Hematopoietic multipotent progenitor cell (in vitro differentiated cells): ENCODE measurements around the gene IGSF1. TPM values are rescaled to one million over a fixed set of nuclear protein-coding genes. Genes with fewer than 3 reads are reported as not detected.
"Not testable (repeated sequence)": the region's sequence is repeated elsewhere in the genome, so short reads cannot be mapped to it uniquely, and the experiment has no call there.

Experiments used
- DNase-seq, 3 donors: peaks; one replicate each; pipeline ENCODE4 v3.0.0-alpha.2; 2011 to 2015; ENCODE audit warnings: low read depth in 2 of 3, low spot score in 2 of 3
- total RNA-seq: library from RNA; depleted of rRNA; stranded (reverse); fragments of >200 nt; gene quantifications from one replicate; pipeline ENCODE4 v1.2.3, GENCODE V29; 2012

Gene IGSF1
- total RNA-seq, 1 donor, result under 0.01 TPM

- DNase-seq, result no peak
These were observed 16.1 kb downstream of the IGSF1 start for GRCh38 chrX:131273011-131273410.

DNA sequence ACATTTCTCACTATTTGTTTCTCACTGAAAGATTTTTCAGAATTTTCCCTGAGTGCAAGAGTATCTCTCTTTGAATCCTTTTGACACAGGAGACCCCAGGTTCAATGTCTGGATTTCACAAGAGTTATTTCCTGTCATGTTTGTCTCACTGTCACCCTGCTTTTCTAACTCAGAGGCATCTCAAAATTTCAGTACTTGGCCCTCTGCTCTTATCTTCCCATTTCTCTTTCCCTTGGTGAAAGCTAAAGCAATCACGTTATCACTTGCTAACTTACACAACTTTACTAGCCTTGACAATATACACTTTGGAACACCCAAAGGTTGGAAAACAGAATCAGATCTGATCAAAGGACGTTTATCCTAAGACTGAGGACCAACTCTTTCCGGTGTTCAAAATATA is 17.3 kb downstream of the IGSF1 start:
- DNase-seq, result no peak

GRCh38 chrX:131271274-131271673 is 17.8 kb downstream of the IGSF1 start:
- no peak for DNase-seq

DNA sequence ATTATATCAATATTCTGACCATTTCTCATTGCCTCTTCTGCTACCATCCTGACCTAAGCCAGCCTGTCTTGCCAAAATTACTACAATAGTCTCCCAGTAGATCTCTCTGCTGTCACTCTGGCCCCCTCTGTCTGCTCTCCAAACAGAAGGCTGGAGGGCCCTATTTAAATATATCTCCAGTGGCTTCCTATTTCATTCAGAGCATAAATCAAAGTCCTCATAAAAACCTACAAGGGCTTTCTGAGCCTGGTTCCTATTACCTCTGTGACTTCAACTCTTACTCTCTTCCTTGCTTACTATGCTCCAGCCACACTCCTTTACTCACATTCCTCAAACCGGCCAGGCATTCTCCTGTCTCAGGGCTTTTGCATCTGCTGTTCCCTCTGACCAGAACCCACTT is 19.0 kb downstream of the IGSF1 start:
- no peak for DNase-seq

DNA sequence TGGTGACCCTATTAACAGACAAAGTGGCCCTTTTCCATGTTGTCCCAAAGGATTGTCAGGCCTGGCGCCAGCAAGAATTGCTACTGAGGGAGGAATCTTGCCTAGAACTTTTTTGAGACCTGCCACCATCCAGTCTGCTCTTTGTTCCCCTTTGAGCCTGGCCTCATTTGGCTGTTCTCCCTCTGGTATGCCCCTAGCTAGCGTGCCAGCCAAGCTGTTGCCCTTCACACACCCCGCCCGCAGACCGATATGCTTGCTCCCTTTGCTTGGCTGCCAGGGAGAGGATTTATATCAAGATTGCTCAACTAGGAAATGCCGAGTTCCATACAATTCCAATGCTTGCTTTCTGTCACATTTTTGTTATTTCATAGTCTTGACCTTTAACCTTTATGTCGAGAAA is 24.4 kb downstream of the IGSF1 start:
- DNase-seq, result no peak

DNA sequence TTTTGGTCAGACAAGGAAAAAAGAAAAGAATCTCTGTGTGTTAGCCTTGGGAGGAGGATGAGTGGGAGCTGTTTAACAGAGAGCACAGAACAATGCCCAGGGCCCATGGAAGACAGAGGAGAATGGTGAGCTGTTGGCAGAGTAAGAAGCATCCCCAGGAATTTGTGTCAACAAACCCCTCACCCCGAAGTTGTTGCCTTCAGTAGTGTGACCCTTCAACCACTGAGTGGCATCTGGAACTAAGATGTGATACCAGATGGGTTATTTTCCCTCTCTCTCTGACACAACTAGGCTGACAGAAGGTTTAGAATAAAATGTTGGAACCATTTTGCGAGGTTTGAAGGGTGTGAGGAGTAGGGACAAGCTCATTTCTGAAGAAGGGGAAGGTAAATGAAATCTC is 25.1 kb downstream of the IGSF1 start:
- no peak for DNase-seq

GRCh38 chrX:131262738-131263679 is 26.1 kb downstream of the IGSF1 start:
- DNase-seq, result no peak

DNA sequence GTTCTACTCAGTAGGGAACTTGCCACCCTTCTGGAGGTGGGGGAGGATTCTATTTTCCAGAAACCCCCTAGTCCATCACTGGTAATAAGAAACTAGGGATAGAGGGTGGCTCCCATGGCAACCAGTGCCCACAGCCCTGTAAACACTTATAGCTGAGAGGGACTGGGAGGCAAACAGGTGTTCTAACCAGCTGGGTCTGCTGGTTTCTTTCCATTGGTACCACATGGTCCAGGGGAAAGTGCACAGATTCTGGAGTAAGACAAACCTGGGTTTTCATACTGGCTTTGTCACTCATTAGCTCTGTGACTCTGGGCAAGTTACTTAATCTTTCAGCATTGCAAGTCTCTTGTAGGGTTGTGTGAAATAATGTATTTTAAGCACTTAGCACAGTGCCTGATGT is 26.9 kb downstream of the IGSF1 start:
- DNase-seq, result no peak

- no peak for DNase-seq
These were observed 31.7 kb downstream of the IGSF1 start for GRCh38 chrX:131257367-131257766.

- DNase-seq, result not testable (repeated sequence)
These were observed 37.9 kb downstream of the IGSF1 start for GRCh38 chrX:131250984-131251738.

GRCh38 chrX:131239057-131239456 is 50.0 kb downstream of the IGSF1 start:
- DNase-seq, result no peak

DNA sequence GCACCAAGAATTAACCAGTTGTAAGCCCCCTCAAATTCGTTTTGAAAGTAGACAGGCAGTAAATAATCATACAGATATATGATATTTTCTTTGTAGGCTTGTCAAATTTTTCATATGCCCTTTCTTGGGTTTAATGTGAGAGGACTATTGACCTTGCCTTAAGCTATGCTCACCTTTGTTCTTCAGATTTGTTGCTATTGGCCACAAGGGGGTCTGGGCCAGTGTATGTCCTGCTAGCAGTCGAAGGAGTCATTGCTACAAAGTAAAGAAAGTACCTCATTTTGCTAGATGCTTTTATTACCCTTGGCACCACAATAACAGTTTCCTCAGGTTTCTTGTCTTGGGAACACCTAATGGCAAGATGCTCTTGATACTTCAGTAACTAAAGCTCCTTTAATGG is 51.7 kb downstream of the IGSF1 start:
- DNase-seq, result no peak

DNA sequence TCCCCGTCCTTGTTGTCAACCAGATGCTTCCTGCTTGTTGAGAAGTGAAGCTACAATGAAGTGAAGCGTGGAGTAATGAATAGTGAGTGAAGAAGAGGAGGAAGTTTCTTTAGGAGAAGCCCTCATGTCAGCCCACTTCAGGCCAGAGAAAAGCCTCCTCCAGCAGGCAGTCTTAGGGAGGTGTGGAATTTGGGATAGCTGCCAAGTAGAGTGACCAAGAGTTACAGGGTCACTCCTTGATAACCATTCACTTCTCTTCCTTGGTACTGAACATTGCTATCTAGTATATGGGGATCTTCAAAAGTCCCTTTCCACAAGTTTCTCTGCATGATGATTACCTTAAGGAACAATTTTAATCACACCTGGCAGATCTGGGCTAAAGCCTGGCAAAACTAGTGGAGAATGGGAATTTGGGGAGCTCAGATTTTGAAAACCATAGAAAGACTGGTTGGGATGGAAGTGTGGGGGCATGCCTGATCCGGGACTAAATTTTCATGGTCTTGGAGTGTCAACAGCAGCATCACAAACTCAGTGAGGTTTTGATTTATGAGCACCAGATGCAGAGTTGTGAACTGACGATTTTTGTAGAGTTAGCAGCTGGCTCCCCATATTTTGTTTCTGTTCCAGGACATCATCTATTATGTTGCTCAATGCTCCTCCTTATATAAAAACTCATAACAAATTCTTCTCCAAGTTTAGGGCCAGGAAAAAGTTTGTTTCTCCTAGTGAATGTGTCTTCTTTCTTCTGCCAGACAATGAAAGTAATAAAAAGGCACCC is 53.1 kb downstream of the IGSF1 start:
- no peak for DNase-seq

DNA sequence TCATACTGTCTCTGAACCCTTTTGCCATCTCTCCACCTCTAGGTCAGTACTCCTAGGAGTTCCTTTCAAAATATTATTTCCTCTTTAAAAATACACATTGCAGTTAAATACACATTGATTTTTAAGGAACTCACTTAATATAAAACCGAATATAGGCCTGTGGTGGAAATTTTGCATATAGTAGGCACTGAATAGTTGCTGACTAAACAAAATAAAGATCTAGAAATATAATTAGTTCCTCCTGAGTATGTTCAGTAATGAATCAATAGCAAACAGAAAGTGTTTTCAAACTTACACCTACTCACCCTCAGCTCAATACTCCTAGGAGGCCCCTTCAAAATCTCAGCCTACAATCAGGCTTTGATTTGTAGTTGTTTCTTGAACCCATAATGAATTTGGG is 61.5 kb downstream of the IGSF1 start:
- no peak for DNase-seq

- no peak for DNase-seq
These were observed 62.5 kb downstream of the IGSF1 start for GRCh38 chrX:131226591-131226990.

DNA sequence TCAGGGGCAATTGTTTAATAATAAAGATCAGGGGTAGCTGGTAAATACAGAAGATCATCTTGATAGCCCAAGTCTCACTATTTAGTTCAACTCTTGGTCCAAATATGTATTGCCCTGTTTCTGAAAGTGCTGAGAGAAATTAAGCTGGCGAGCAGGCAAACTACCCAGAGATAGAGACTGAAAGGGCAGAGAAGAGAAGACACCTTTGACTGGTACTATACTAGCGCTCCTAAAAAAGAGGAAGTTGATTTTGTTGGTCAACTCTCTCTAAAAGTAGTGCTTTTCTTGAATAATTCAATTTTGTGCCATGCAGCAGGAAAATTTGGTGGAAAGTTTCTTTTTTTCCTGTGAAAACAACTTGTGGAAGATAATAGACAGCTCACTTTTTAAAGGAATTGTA is 64.0 kb downstream of the IGSF1 start:
- DNase-seq, result no peak

Other genes with a start within 250 kb of the IGSF1 start
- gene ARHGAP36, start 231.0 kb downstream of the IGSF1 start, total RNA-seq, result under 0.01 TPM